ENCODE measurements around the gene TBC1D9B.

DNA sequence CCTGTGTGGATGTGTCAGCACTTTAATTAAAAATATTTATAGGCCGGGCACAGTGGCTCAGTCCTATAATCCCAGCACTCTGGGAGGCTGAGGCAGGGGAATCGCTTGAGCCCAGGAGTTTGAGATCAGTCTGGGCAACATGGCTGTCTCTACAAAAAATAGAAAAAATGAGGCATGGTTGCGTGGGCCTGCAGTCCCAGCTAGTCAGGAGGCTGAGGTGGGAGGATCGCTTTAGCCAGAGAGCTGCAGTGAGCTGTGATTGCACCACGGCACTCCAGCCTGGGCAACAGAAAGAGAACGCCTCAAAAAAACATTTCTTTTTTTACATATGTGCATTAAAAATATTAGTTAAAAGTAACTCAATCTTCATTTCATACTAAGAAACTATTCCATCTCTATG lies 6.2 kb downstream of the TBC1D9B start:
- TF ChIP-seq, protein P1, sequence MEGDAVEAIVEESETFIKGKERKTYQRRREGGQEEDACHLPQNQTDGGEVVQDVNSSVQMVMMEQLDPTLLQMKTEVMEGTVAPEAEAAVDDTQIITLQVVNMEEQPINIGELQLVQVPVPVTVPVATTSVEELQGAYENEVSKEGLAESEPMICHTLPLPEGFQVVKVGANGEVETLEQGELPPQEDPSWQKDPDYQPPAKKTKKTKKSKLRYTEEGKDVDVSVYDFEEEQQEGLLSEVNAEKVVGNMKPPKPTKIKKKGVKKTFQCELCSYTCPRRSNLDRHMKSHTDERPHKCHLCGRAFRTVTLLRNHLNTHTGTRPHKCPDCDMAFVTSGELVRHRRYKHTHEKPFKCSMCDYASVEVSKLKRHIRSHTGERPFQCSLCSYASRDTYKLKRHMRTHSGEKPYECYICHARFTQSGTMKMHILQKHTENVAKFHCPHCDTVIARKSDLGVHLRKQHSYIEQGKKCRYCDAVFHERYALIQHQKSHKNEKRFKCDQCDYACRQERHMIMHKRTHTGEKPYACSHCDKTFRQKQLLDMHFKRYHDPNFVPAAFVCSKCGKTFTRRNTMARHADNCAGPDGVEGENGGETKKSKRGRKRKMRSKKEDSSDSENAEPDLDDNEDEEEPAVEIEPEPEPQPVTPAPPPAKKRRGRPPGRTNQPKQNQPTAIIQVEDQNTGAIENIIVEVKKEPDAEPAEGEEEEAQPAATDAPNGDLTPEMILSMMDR (IDR thresholded peaks at IDR 0.05), result no peak
- no peak for TF ChIP-seq POLR2A (IDR thresholded peaks at IDR 0.05)
